Occipital lobe (tissue), 2 donors: ENCODE measurements around the gene LZTR1. TPM values are rescaled to one million over a fixed set of nuclear protein-coding genes. Genes with fewer than 3 reads are reported as not detected.
"Not testable (repeated sequence)": the region's sequence is repeated elsewhere in the genome, so short reads cannot be mapped to it uniquely, and the experiment has no call there.

Experiments used
- DNase-seq: peaks from one replicate; lab custom pipeline; 2025; lab: John Stamatoyannopoulos, UW
- total RNA-seq: library from RNA; depleted of rRNA; stranded (reverse); fragments of >200 nt; gene quantifications from one replicate; pipeline ENCODE4 v1.2.3, GENCODE V29; 2014

LZTR1 gene
- 49.3 TPM for total RNA-seq

- DNase-seq = peak; percentile 80
These were observed at the start of gene LZTR1 for GRCh38 chr22:20981787-20982562. Gene LZTR1, plus strand, starts transcription at chr22:20982297. Its CDS starts 75 bp downstream, at chr22:20982372.

DNA sequence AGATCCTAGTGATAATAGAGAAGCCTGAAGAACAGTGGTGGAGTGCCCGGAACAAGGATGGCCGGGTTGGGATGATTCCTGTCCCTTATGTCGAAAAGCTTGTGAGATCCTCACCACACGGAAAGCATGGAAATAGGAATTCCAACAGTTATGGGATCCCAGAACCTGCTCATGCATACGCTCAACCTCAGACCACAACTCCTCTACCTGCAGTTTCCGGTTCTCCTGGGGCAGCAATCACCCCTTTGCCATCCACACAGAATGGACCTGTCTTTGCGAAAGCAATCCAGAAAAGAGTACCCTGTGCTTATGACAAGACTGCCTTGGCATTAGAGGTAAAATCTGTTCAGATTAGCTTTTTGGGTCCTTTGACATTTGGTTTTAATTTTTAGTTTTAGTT is 48.2 kb upstream of the LZTR1 start:
- no peak for DNase-seq

DNA sequence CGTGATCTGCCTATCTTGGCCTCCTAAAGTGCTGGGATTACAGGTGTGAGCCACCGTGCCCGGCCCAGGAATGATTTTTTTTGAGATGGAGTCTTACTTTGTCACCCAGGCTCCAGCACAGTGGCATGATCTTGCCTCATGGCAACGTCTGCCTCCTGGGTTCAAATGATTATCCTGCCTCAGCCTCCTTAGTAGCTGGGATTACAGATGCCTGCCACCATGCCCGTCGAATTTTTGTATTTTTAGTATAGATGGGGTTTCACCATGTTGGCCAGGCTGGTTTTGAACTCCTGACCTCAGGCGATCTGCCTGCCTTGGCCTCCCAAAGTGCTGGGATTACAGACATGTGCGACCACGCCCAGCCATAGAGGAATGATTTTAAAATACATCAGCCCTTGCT is 47.0 kb upstream of the LZTR1 start:
- not testable (repeated sequence) for DNase-seq

DNA sequence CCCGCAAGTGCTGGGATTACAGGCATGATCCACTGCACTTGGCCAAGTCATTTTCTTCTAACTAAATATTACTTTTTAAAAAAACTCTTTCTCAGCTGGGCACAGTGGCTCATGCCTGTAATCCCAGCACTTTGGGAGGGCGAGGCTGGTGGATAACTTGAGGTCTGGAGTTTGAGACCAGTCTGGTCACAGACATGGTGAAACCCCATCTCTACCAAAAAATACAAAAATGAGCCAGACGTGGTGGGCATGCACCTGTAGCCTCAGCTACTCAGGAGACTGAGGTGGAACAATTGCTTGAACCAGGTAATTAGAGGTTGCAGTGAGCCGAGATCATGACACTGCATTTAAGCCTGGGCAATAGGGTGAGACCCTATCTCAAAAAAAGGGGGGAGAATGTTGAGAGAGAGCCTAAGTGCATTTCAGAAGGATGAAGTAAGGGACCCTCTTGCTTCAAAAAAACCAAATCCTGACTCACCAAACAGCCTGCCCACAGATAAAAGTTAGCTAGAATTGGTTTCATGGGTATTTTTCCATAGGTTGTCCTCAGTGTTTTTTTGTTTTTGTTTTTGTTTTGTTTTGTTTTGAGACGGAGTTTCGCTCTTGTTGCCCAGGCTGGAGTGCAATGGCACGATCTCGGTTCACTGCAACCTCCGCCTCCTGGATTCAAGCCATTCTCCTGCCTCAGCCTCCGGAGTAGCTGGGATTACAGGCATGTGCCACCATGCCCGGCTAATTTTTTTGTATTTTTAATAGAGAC is 46.1 kb upstream of the LZTR1 start:
- not testable (repeated sequence) for DNase-seq

- DNase-seq = no peak
These were observed 44.9 kb upstream of the LZTR1 start for GRCh38 chr22:20937031-20937793.

GRCh38 chr22:20937794-20938671 is 44.1 kb upstream of the LZTR1 start:
- DNase-seq = no peak

DNA sequence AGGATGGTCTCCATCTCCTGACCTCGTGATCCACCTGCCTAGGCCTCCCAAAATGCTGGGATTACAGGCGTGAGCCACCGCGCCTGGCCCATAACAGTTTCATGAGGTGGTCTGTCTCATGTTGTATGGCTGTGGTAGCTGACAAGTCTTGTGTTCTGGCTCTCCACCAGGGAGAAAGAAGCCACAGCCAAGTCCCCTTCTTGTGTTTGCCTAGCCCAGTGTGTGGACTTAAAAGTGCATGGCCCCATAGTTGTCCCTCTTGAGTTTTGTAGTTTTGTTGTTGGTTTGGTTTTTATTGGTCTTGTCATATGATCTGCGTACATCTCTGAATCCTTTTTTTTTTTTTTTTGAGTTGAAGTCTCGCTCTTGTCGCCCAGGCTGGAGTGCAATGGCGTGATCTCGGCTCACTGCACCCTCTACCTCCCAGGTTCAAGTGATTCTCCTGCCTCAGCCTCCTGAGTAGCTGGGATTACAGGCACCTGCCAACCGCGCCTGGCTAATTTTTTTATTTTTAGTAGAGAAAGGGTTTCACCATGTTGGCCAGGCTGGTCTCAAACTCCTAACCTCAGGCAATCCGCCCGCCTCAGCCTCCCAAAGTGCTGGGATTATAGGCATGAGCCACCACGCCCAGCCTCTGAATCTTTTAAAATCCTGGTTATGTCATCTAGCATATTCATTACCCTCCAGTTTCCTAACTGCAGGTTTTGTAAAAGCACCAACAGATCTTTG is 42.5 kb upstream of the LZTR1 start:
- DNase-seq = not testable (repeated sequence)

DNA sequence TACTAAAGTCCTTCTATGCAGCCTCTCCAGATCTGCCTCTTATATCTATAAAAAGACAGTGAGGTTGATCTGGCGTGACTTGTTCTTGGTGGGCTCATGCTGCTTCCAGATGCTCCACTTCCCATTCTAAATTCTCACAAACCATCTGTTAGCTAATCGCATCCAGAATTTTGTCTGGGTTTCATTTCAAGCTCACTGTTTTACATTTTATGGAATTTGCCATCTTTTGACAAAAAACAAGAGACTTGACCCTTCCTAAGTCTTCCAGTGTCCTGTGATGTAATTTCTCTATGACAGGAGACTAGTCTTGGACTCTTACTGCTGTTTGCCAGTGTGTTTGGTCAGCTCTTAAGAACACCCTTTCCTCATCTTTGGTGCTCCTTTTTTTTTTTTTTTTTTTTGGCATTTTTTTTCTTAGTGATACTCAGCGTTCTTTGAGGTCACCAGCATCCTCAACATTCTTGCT is 41.9 kb upstream of the LZTR1 start:
- no peak for DNase-seq

DNA sequence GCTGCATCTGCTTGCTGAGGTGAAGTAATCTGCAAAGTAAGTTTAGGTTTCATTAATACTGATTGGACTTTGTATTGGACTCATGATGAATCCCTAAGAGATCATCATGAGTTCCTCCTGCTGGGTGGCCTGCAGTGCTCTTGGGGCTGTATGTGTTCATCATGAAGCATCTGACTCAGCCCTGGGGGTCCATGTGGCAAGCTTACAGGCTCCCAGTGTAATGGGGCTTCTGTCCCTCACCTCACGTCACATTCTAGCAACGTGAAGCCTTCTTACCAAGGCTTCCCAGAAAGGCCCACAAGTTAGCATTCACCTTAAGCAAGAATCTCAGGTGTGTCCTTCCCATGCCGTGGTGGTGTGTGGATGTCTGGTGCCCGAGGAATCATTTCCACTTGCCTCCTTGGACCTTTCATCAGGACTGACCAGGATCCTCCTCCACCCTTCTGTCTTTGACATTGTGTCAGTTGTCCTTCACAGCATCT is 41.2 kb upstream of the LZTR1 start:
- no peak for DNase-seq

GRCh38 chr22:20942203-20942902 is 39.7 kb upstream of the LZTR1 start:
- DNase-seq = not testable (repeated sequence)

- no peak for DNase-seq
These were observed 38.8 kb upstream of the LZTR1 start for GRCh38 chr22:20943104-20943933.

- no peak for DNase-seq
These were observed 38.1 kb upstream of the LZTR1 start for GRCh38 chr22:20944042-20944441.

GRCh38 chr22:20945578-20945934 is 36.5 kb upstream of the LZTR1 start:
- no peak for DNase-seq

- DNase-seq = no peak
These were observed 35.8 kb upstream of the LZTR1 start for GRCh38 chr22:20946080-20946986.

DNA sequence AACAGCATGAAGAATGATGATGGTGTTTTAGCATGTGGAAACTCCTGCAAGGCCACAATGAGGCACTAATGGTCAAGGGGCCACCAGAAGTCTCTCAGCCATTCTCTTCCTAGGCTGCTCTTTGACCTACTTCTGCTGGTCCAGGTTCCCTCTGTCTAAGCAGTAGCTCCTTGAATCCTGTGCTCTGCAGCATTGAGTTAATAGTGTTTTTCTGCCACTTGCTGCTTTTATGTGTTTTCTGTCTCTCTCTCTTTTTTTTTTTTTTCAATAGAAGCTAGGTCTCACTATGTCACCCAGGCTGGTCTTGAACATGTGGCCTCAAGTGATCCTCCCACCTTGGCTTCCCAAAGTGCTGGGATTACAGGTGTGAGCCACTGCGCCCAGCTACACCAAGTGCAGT is 35.1 kb upstream of the LZTR1 start:
- no peak for DNase-seq

GRCh38 chr22:20948450-20948849 is 33.6 kb upstream of the LZTR1 start:
- no peak for DNase-seq

GRCh38 chr22:20948989-20949388 is 33.1 kb upstream of the LZTR1 start:
- no peak for DNase-seq
